Tibial artery (tissue), 4 donors: Measurements from ENCODE around the gene SETD3.

Experiments used
- DNase-seq, 2 donors: peaks; one replicate each; pipeline ENCODE4 v3.0.0-alpha.2; 2019
- H3K27ac ChIP-seq, 2 donors: fragments of 200-600 bp; sonication (generic) in 1 of 2; 1 replicate in 1 of 2; 2 replicates in 1 of 2; pipeline ENCODE4 v1.5.1; 2018 to 2019; ENCODE audit warnings: mild to moderate bottlenecking in 1 of 2
- H3K27me3 ChIP-seq, 2 donors: fragments of 200-600 bp; sonication (generic) in 1 of 2; one replicate each; pipeline versions ENCODE4 v1.5.1 to v1.6.0; 2016 to 2019
- H3K36me3 ChIP-seq, 3 donors: fragments of 200-600 bp; sonication (generic) in 2 of 3; one replicate each; pipeline ENCODE4 v1.5.1; 2016 to 2019; ENCODE audit warnings: mild to moderate bottlenecking in 2 of 3
- H3K4me1 ChIP-seq, 4 donors: fragments of 200-600 bp; sonication (generic) in 2 of 4; 1 replicate in 3 of 4; 2 replicates in 1 of 4; pipeline ENCODE4 v1.5.1; 2016 to 2019
- H3K4me3 ChIP-seq, 2 donors: fragments of 200-600 bp; sonication (generic) in 1 of 2; 1 replicate in 1 of 2; 2 replicates in 1 of 2; pipeline ENCODE4 v1.5.1; 2018 to 2019; ENCODE audit warnings: mild to moderate bottlenecking in 2 of 2
- H3K9me3 ChIP-seq, 3 donors: fragments of 200-600 bp; sonication (generic) in 1 of 3; one replicate each; pipeline ENCODE4 v1.5.1; 2016 to 2019
- intact Hi-C: fragments of 100-400 bp; cut with DNase I; formaldehyde crosslinking; loops from one replicate; pipeline ENCODE4 v1.15.0; 2023; ENCODE audit warnings: low total_unique reads
- TF ChIP-seq, protein P1 (sequence below), 2 experiments: fragments of 200-600 bp in 1 of 2; fragments of 450-650 bp in 1 of 2; IDR thresholded peaks; one replicate each; pipeline ENCODE4 v1.5.1; 2017 to 2019; ENCODE audit warnings: antibody characterized with exemption in 2 of 2, mild to moderate bottlenecking in 1 of 2, moderate library complexity in 1 of 2

The SETD3 gene

DNA sequence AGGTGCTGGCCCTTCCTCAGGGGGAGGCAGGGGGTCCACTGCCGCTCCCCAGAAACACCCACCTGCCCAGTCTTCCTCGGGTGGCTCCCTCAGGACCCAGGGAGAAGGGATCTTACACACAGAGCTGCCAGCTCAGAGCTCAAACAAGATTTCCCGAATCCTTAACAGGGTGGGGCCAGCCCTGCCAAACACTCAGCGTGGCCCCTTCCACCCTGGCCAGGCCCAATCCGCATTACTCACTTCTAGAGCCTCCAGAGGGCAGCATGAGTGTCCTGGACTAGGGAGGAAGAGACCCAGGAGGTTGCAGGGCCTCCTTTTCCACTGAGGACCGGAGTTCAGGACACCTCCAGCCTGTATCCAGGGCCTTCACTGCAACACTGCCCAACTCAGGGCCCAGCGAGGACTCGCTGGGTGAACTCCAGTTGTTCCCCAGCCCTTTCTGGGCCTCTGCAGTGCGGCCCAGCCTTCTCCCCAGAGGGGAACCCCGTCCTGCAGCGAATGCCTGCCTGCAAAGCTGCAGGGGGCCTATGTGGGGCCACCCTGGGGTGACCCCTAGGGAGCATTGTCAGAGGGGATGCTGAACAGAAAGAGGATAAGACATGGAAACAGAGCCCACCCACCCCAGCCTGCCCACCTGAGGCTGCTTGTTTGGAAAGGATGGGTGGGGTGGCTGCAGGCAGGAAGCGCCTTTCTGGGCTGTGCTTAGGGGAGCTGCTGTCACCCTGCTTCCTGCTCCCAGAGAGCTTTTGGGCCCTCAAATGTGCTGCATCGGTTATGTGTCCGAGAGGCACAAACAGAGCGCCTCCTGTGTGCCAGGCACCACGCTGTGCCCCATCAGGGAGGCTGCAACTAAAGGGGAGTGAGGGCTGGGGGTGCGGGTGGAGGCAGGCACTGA, 44.4 kb upstream of the SETD3 start:
- TF ChIP-seq, protein P1, sequence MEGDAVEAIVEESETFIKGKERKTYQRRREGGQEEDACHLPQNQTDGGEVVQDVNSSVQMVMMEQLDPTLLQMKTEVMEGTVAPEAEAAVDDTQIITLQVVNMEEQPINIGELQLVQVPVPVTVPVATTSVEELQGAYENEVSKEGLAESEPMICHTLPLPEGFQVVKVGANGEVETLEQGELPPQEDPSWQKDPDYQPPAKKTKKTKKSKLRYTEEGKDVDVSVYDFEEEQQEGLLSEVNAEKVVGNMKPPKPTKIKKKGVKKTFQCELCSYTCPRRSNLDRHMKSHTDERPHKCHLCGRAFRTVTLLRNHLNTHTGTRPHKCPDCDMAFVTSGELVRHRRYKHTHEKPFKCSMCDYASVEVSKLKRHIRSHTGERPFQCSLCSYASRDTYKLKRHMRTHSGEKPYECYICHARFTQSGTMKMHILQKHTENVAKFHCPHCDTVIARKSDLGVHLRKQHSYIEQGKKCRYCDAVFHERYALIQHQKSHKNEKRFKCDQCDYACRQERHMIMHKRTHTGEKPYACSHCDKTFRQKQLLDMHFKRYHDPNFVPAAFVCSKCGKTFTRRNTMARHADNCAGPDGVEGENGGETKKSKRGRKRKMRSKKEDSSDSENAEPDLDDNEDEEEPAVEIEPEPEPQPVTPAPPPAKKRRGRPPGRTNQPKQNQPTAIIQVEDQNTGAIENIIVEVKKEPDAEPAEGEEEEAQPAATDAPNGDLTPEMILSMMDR (IDR thresholded peaks at IDR 0.05), result no peak
- Histone ChIP-seq H3K4me3 (no peak overlapping the region), H3K36me3 (no peaks in the 10 kb centered on the region), H3K9me3 (no peaks in the 10 kb centered on the region), H3K4me1 (peaks cover 0 to 15% (median 0%) of the 10 kb centered on the region in 4 donors), H3K27me3 (no peaks in the 10 kb centered on the region), H3K27ac (no peak overlapping the region)
- DNase-seq, result no peak
- intact Hi-C loops, result loop anchor here (5.0 kb wide), 1 partner anchor 362 kb away; no protein-coding TSS in a partner anchor

DNA sequence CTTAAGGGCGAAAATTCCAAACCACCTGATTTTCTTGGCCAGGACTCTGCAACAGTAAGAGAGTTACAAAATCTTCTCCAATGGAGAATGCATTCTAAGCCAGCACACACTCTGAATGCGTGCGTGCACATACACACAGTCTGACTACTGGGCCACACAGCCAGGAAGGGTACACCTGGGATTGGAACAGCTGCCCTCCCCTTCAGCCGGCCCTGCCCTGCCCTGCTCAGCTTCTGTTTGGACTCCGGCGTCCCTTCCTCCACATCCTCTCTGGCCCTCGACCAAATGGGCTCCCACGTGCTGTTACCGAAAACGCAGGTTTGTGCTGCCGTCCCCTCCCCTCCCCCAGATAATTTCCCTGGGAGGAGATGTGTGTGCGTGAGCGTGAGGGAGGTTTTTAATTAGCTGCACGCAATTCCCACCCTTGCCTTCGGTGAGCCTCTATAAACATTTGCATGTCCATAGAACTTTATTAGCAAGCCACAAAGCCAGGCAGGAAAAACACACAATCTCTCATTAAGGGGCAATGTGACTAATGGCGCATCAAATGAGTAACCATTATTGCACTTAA, 43.5 kb upstream of the SETD3 start:
- no peak overlapping the region for H3K4me3 ChIP-seq
- DNase-seq, result no peak
- H3K27me3 ChIP-seq, result no peaks in the 10 kb centered on the region
- intact Hi-C loops, result loop anchor here (5.0 kb wide), 1 partner anchor 363 kb away; no protein-coding TSS in a partner anchor
- H3K36me3 ChIP-seq, result no peaks in the 10 kb centered on the region
- H3K4me1 ChIP-seq, result peaks cover 0 to 15% (median 0%) of the 10 kb centered on the region in 4 donors
- TF ChIP-seq, protein P1 (IDR thresholded peaks at IDR 0.05), result no peak
- H3K27ac ChIP-seq, result no peak overlapping the region
- no peaks in the 10 kb centered on the region for H3K9me3 ChIP-seq

DNA sequence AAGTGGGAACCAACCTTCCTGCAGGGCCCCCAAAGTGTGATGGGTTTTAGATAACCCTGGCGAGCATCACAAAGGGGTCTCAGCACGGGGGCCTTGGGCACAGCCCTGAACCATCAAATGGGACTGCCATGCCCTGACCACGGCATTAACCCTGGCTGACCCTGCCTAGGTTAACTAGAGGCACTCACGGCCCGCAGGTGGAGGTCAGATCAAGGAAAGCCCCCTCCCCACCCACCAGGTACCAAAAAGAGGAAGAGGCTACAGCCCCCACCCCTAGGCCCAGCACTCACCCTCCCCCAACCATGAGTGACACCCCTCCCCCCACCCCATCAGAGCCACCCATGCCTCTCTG, 43.0 kb upstream of the SETD3 start:
- DNase-seq, result no peak
- no peaks in the 10 kb centered on the region for H3K9me3 ChIP-seq
- H3K27ac ChIP-seq, result no peak overlapping the region
- peaks cover 0 to 17% (median 0%) of the 10 kb centered on the region in 4 donors for H3K4me1 ChIP-seq
- H3K4me3 ChIP-seq, result no peak overlapping the region
- TF ChIP-seq, protein P1 (IDR thresholded peaks at IDR 0.05), result no peak
- H3K36me3 ChIP-seq, result no peaks in the 10 kb centered on the region
- H3K27me3 ChIP-seq, result no peaks in the 10 kb centered on the region
- intact Hi-C loops, result loop anchor here (5.0 kb wide), 1 partner anchor 364 kb away; no protein-coding TSS in a partner anchor

DNA sequence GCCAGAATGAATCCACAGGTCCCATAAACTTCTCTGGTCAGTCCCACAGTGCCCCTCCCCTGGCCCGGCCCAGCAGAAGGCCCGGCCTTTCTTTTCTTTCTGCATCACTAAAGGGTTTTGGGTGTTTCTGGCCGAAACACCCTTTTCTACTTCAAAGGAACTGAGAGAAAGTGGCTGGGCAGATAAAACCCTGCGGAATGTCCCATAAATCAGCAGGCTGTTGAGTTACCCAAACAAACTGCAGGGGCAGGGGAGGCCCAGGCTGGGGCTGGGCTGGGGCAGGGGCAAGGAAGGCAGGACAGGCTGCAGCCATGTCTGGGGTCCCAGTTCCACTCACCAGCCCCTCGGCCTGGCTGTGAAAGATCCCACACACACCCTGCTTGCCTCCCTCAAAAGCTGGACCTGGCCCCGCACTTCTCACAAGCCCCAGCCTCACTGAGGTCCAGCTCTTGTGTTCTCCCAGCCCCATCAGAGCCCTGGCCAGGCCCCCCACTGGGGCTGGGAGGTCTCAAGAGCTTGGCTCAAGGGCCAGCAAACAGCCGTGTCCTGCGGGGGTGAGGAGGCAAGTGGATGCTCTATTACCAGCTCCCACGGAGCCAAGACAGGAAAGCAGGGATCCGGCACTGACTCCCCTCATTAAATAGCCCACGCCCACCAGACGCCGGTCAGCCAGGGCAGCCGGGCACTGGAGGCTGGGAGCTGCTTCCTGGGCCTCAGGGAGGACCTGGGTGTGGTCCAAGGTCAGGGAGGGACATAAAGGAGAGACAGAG, 42.5 kb upstream of the SETD3 start:
- H3K9me3 ChIP-seq, result no peaks in the 10 kb centered on the region
- H3K4me1 ChIP-seq, result peaks cover 0 to 22% (median 0%) of the 10 kb centered on the region in 4 donors
- H3K4me3 ChIP-seq, result no peak overlapping the region
- DNase-seq, result no peak
- no peaks in the 10 kb centered on the region for H3K36me3 ChIP-seq
- no peaks in the 10 kb centered on the region for H3K27me3 ChIP-seq
- H3K27ac ChIP-seq, result no peak overlapping the region
- TF ChIP-seq, protein P1 (IDR thresholded peaks at IDR 0.05), result no peak
- intact Hi-C loops, result loop anchor here (5.0 kb wide), 1 partner anchor 364 kb away; no protein-coding TSS in a partner anchor

DNA sequence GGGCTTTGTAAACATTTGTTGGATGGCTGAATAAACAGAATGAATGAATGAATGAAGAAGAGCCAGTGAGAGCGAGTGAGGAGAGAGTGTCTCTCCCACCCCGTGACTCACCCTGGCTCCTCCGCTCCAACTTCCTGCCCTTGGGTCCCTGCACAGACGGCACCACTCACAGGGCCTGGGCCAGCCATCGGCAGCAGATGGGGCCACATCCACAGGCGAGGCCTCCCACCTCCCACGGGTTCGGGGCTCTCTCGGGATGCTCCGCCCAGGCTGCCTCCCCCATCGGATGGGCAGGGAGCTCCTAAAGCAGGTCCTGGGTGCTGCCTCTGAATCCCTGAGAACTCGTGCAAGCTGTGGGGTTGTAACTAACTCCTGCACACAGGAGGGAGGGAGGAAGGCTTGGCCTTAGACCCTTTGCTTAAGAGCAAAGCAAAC, 41.8 kb upstream of the SETD3 start:
- H3K9me3 ChIP-seq, result no peaks in the 10 kb centered on the region
- H3K27ac ChIP-seq, result no peak overlapping the region
- DNase-seq, result no peak
- no peak overlapping the region for H3K4me3 ChIP-seq
- no peaks in the 10 kb centered on the region for H3K36me3 ChIP-seq
- H3K27me3 ChIP-seq, result no peaks in the 10 kb centered on the region
- intact Hi-C loops, result loop anchor here (5.0 kb wide), 1 partner anchor 365 kb away; no protein-coding TSS in a partner anchor
- TF ChIP-seq, protein P1 (IDR thresholded peaks at IDR 0.05), result no peak
- peaks cover 0 to 28% (median 0%) of the 10 kb centered on the region in 4 donors for H3K4me1 ChIP-seq
